Stimulated activated CD4-positive, alpha-beta T cell treated with anti-CD3 and anti-CD28 coated beads, Interleukin-1b, Interleukin-23, amount 100 ng/mL, for 1 hour (primary cell): ENCODE measurements around the gene NKTR.
"Not testable (repeated sequence)": the region's sequence is repeated elsewhere in the genome, so short reads cannot be mapped to it uniquely, and the experiment has no call there.

ENCODE experiments used
- DNase-seq, 2 donors: peaks; one replicate each; pipeline ENCODE4 v3.0.0-alpha.2; 2020; ENCODE audit warnings: low read depth in 2 of 2

Gene NKTR

GRCh38 chr3:42595682-42596081 lies 4.8 kb upstream of the NKTR start:
- no peak for DNase-seq

GRCh38 chr3:42597098-42597497 lies 3.4 kb upstream of the NKTR start:
- not testable (repeated sequence) for DNase-seq

- DNase-seq: peak in 1 of 2 donors; percentile 21
Observed at GRCh38 chr3:42600958-42601675, 631 bp downstream of the NKTR start.

- no peak for DNase-seq
Observed at GRCh38 chr3:42601896-42602581, 1.6 kb downstream of the NKTR start.

- no peak for DNase-seq
Observed at GRCh38 chr3:42602961-42603360, 2.5 kb downstream of the NKTR start.

GRCh38 chr3:42605546-42606173 lies 5.2 kb downstream of the NKTR start:
- DNase-seq: no peak

- no peak for DNase-seq
Observed at GRCh38 chr3:42608581-42608980, 8.1 kb downstream of the NKTR start.

GRCh38 chr3:42610976-42611375 lies 10.5 kb downstream of the NKTR start:
- DNase-seq: no peak

GRCh38 chr3:42612217-42612616 lies 11.7 kb downstream of the NKTR start:
- no peak for DNase-seq

- no peak for DNase-seq
Observed at GRCh38 chr3:42612928-42613327, 12.4 kb downstream of the NKTR start.

- DNase-seq: no peak
Observed at GRCh38 chr3:42613462-42613861, 13.0 kb downstream of the NKTR start.

GRCh38 chr3:42631620-42632019 lies 31.1 kb downstream of the NKTR start:
- no peak for DNase-seq

- no peak for DNase-seq
Observed at GRCh38 chr3:42632146-42632545, 31.7 kb downstream of the NKTR start.

GRCh38 chr3:42633544-42633943 lies 33.1 kb downstream of the NKTR start:
- no peak for DNase-seq

GRCh38 chr3:42635111-42635510 lies 34.6 kb downstream of the NKTR start:
- no peak for DNase-seq

- DNase-seq: no peak
Observed at GRCh38 chr3:42637001-42637400, 36.5 kb downstream of the NKTR start.

- DNase-seq: no peak
Observed at GRCh38 chr3:42638339-42638842, 37.9 kb downstream of the NKTR start.

- DNase-seq: no peak
Observed at GRCh38 chr3:42639192-42639591, 38.7 kb downstream of the NKTR start.

GRCh38 chr3:42640129-42640528 lies 39.6 kb downstream of the NKTR start:
- DNase-seq: no peak

- DNase-seq: no peak
Observed at GRCh38 chr3:42640771-42641370, 40.4 kb downstream of the NKTR start.

GRCh38 chr3:42647821-42648459 lies 47.5 kb downstream of the NKTR start:
- DNase-seq: no peak

- no peak for DNase-seq
Observed at GRCh38 chr3:42649006-42649405, 48.5 kb downstream of the NKTR start.
